NB4 (cell line): ENCODE data around the gene CEBPZOS.
A peak's percentile ranks its signal among the peaks of the same experiment; 100 is the strongest.

Source experiments
- CTCF ChIP-seq: IDR thresholded peaks from one replicate; pipeline ENCODE4 v1.5.1; 2012; ENCODE audit warnings: low read depth, low read length
- MAX ChIP-seq: IDR thresholded peaks from 2 replicates; pipeline ENCODE4 v1.6.1; 2011; ENCODE audit warnings: low read depth, low read length
- POLR2A ChIP-seq: IDR thresholded peaks from 2 replicates; pipeline ENCODE4 v1.6.1; 2011; ENCODE audit warnings: mild to moderate bottlenecking; ENCODE audit not compliant: insufficient read length; ENCODE audit errors: extremely low read depth

GRCh38 chr2:37156857-37157714 is 39.2 kb upstream of the CEBPZOS start, which contains the start of gene EIF2AK2:
- no peak for TF ChIP-seq CTCF
- TF ChIP-seq POLR2A = peak; percentile 42
- TF ChIP-seq MAX = peak; percentile 62; the same call in 1 of the 2 replicates
